ENCODE data around the gene RALGPS1.

Gene RALGPS1

DNA sequence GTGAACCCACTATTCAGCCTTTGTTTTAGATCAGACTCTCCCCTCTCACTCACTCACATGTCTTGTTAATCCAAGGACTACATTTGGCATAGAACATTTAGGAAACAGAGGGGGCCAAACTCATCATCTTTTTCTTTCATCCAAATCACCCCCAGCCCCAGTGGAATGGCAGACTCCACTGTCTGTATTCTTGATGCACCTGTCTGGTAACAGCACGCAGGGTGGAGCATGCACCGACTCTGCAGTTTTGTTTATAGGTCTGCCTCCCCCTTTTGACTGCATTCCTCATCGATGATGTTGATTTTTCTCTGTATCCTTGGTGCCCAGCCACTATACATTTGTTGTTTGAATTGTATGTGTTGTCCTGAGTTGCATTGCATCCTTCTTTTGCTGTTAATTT lies 141.9 kb downstream of the RALGPS1 start:
- no peak overlapping the region for H3K4me3 ChIP-seq (ENCODE audit: low read length in 2 of 2)
- no peak overlapping the region for H3K27ac ChIP-seq (ENCODE audit: low read depth in 2 of 2, low read length in 2 of 2)
- peaks cover 0 to 14% of the 10 kb centered on the region in 2 donors for H3K4me1 ChIP-seq (ENCODE audit: control insufficient read depth in 2 of 2, insufficient read depth in 2 of 2, low read length in 2 of 2)
- no peaks in the 10 kb centered on the region for H3K9me3 ChIP-seq (ENCODE audit: control insufficient read depth in 2 of 2, low read length in 2 of 2)
- no peak overlapping the region for H3K9ac ChIP-seq (ENCODE audit: low read depth in 1 of 2, low read length in 2 of 2)
- peaks cover 3 to 16% of the 10 kb centered on the region in 2 donors for H3K36me3 ChIP-seq (ENCODE audit: control insufficient read depth in 2 of 2, insufficient read depth in 2 of 2, low read length in 2 of 2)
- no peaks in the 10 kb centered on the region for H3K27me3 ChIP-seq (ENCODE audit: control insufficient read depth in 2 of 2, insufficient read depth in 2 of 2, low read length in 2 of 2)

DNA sequence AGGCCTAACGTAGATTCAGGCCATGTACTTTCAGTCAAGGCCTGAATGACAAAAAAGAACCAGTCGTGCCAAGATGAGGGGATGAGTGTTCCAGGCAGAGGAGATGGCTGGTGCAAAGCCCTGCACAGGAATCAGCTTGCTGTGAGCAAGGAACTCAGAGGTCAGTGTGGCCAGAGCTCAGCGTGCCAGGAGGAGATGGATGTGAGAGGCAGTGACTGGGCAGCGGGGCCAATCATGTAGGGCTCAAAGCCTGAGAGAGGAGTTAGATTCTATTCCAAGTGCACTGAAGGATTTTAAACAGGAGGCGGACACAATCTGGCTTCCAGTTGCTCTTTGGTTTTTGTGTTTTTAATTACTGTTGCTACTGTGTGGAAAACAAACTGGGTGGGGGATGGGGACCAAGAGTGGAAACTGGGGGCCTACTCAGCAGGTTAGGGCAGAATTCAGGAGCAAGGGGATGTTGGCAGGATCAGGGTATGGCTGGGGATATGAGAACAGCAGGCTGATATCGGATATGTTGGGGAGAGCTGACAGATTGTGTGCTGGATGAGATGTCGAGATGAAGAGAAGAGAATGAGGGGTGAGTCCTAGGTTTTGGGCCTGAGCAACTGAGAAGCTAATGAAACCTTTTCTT lies 143.5 kb downstream of the RALGPS1 start:
- Histone ChIP-seq H3K9ac (ENCODE audit: low read depth in 1 of 2, low read length in 2 of 2) (no peak overlapping the region), H3K4me1 (ENCODE audit: control insufficient read depth in 2 of 2, insufficient read depth in 2 of 2, low read length in 2 of 2) (peaks cover 0 to 14% of the 10 kb centered on the region in 2 donors), H3K9me3 (ENCODE audit: control insufficient read depth in 2 of 2, low read length in 2 of 2) (no peaks in the 10 kb centered on the region), H3K4me3 (ENCODE audit: low read length in 2 of 2) (no peak overlapping the region), H3K36me3 (ENCODE audit: control insufficient read depth in 2 of 2, insufficient read depth in 2 of 2, low read length in 2 of 2) (peaks cover 3 to 14% of the 10 kb centered on the region in 2 donors), H3K27me3 (ENCODE audit: control insufficient read depth in 2 of 2, insufficient read depth in 2 of 2, low read length in 2 of 2) (no peaks in the 10 kb centered on the region), H3K27ac (ENCODE audit: low read depth in 2 of 2, low read length in 2 of 2) (no peak overlapping the region)

DNA sequence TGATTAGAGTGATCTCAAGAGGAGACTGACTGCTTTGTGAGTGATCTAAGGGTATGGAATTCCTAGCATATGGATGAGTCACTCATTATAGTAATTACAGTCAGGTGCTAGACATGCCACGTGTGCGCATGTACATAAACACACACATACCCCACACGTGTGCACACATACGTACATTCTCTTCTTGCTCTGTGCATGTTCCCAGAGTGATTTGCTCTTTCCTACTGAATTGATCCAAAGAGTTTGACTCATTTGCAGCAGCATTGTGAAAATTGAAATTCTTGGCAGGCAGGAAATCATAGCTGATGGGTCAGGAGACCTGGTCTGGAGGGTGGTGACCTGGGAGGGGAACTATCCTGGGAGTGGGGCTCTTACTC lies 144.1 kb downstream of the RALGPS1 start:
- H3K27me3 ChIP-seq (ENCODE audit: control insufficient read depth in 2 of 2, insufficient read depth in 2 of 2, low read length in 2 of 2) = no peaks in the 10 kb centered on the region
- H3K36me3 ChIP-seq (ENCODE audit: control insufficient read depth in 2 of 2, insufficient read depth in 2 of 2, low read length in 2 of 2) = peaks cover 3 to 14% of the 10 kb centered on the region in 2 donors
- peaks cover 0 to 14% of the 10 kb centered on the region in 2 donors for H3K4me1 ChIP-seq (ENCODE audit: control insufficient read depth in 2 of 2, insufficient read depth in 2 of 2, low read length in 2 of 2)
- no peak overlapping the region for H3K4me3 ChIP-seq (ENCODE audit: low read length in 2 of 2)
- no peaks in the 10 kb centered on the region for H3K9me3 ChIP-seq (ENCODE audit: control insufficient read depth in 2 of 2, low read length in 2 of 2)
- no peak overlapping the region for H3K9ac ChIP-seq (ENCODE audit: low read depth in 1 of 2, low read length in 2 of 2)
- no peak overlapping the region for H3K27ac ChIP-seq (ENCODE audit: low read depth in 2 of 2, low read length in 2 of 2)

DNA sequence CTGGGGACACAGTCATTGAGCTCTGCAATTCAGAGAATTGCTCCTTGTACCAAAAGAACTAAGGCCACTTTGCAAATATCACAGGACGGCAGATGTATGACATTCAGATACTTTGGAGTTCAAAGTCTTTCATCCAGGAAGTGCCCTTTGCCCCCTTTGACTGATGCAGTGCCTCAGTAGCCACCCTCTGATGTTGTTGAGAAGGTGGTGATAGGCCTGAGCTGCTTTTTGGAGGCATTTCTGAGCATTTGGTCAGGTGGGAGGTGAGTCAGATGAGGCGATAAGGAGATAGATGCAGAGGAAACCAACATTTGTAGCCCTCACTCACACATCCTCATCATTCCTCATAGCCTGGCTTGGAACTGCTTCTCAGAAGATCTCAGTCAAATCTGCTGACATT lies 144.4 kb downstream of the RALGPS1 start:
- Histone ChIP-seq H3K4me1 (ENCODE audit: control insufficient read depth in 2 of 2, insufficient read depth in 2 of 2, low read length in 2 of 2) (peaks cover 0 to 14% of the 10 kb centered on the region in 2 donors), H3K27ac (ENCODE audit: low read depth in 2 of 2, low read length in 2 of 2) (no peak overlapping the region)

DNA sequence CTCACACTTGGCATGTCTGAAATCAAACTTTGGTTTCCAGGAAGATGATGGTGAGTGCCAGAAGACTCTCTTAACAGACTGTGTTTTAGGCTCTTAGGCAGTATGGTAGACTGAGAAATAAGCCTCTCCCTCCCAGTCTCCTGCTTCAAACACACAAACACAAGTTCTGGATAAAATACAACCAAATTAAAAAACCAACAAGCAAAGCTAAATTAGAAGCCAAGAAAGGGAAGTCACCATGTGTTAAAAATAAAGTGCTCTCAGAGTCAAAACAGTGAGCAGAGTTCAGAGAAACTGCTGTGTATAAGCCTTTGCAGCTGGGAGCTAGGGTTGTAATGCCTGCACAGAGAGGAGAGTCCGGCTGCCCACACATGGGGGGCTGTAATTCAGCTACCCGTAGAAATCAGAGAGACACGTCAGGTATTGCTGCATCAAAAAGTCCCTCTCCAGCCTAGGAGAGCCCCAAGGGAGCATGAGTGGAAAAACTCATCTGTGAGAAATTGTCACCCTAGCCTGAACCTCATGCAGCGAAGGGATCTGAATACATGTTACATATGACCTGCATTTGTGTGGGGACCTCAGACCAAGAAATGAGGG lies 145.3 kb downstream of the RALGPS1 start:
- Histone ChIP-seq H3K9me3 (ENCODE audit: control insufficient read depth in 2 of 2, low read length in 2 of 2) (no peaks in the 10 kb centered on the region), H3K36me3 (ENCODE audit: control insufficient read depth in 2 of 2, insufficient read depth in 2 of 2, low read length in 2 of 2) (peaks cover 0 to 14% of the 10 kb centered on the region in 2 donors), H3K9ac (ENCODE audit: low read depth in 1 of 2, low read length in 2 of 2) (no peak overlapping the region), H3K4me1 (ENCODE audit: control insufficient read depth in 2 of 2, insufficient read depth in 2 of 2, low read length in 2 of 2) (peaks cover 0 to 14% of the 10 kb centered on the region in 2 donors), H3K27ac (ENCODE audit: low read depth in 2 of 2, low read length in 2 of 2) (no peak overlapping the region), H3K4me3 (ENCODE audit: low read length in 2 of 2) (no peak overlapping the region), H3K27me3 (ENCODE audit: control insufficient read depth in 2 of 2, insufficient read depth in 2 of 2, low read length in 2 of 2) (no peaks in the 10 kb centered on the region)

More for the DNA sequence above, 144.4 kb downstream of the RALGPS1 start:
- no peak overlapping the region for H3K4me3 ChIP-seq (ENCODE audit: low read length in 2 of 2)
- H3K27me3 ChIP-seq (ENCODE audit: control insufficient read depth in 2 of 2, insufficient read depth in 2 of 2, low read length in 2 of 2) = no peaks in the 10 kb centered on the region
- H3K9ac ChIP-seq (ENCODE audit: low read depth in 1 of 2, low read length in 2 of 2) = no peak overlapping the region
- no peaks in the 10 kb centered on the region for H3K9me3 ChIP-seq (ENCODE audit: control insufficient read depth in 2 of 2, low read length in 2 of 2)
- H3K36me3 ChIP-seq (ENCODE audit: control insufficient read depth in 2 of 2, insufficient read depth in 2 of 2, low read length in 2 of 2) = peaks cover 0 to 14% of the 10 kb centered on the region in 2 donors

DNA sequence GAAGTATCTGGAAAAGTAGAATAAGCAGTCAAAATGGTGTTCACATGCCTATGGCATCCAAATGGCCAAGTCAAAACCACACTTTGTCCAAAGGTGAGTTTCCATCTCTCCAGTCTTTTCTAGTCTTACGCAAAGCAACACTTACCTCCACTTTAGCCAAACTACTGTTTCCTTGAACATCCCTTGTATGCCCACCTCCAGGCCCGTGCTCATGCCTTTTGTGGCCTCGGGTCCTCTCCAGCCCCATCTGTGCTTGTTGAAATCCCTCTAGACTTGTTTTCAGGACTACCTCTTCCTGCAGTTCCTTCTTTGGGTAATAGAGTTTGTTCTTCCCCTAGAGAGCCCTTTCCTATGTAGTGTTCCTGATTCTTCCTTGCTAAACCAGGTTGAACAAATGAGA lies 146.8 kb downstream of the RALGPS1 start:
- H3K9ac ChIP-seq (ENCODE audit: low read depth in 1 of 2, low read length in 2 of 2) = no peak overlapping the region
- H3K9me3 ChIP-seq (ENCODE audit: control insufficient read depth in 2 of 2, low read length in 2 of 2) = no peaks in the 10 kb centered on the region
- no peaks in the 10 kb centered on the region for H3K27me3 ChIP-seq (ENCODE audit: control insufficient read depth in 2 of 2, insufficient read depth in 2 of 2, low read length in 2 of 2)
- no peak overlapping the region for H3K4me3 ChIP-seq (ENCODE audit: low read length in 2 of 2)
- no peak overlapping the region for H3K27ac ChIP-seq (ENCODE audit: low read depth in 2 of 2, low read length in 2 of 2)
- peaks cover 0 to 12% of the 10 kb centered on the region in 2 donors for H3K36me3 ChIP-seq (ENCODE audit: control insufficient read depth in 2 of 2, insufficient read depth in 2 of 2, low read length in 2 of 2)
- peaks cover 0 to 14% of the 10 kb centered on the region in 2 donors for H3K4me1 ChIP-seq (ENCODE audit: control insufficient read depth in 2 of 2, insufficient read depth in 2 of 2, low read length in 2 of 2)

DNA sequence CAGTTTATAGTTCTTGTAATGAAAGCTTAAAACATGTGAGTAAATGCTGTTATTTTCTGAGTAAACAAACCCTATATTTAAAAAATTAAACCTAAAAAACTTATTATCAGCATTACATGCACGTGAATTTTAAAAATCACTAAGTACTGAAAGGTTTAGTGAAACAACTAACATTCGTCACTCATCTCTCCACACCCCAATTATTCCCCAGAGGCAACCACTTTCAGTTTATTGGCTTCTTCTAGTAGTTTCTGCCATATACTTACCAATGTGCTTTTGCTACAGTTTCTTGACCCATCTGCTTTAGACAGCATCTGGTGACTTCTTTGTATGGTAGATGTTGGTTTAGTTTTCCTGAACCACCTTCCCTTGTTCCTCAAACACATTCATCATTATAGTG lies 149.8 kb downstream of the RALGPS1 start:
- Histone ChIP-seq H3K9ac (ENCODE audit: low read depth in 1 of 2, low read length in 2 of 2) (no peak overlapping the region), H3K27me3 (ENCODE audit: control insufficient read depth in 2 of 2, insufficient read depth in 2 of 2, low read length in 2 of 2) (no peaks in the 10 kb centered on the region), H3K36me3 (ENCODE audit: control insufficient read depth in 2 of 2, insufficient read depth in 2 of 2, low read length in 2 of 2) (peaks cover 0 to 8% of the 10 kb centered on the region in 2 donors), H3K9me3 (ENCODE audit: control insufficient read depth in 2 of 2, low read length in 2 of 2) (no peaks in the 10 kb centered on the region), H3K4me3 (ENCODE audit: low read length in 2 of 2) (no peak overlapping the region), H3K27ac (ENCODE audit: low read depth in 2 of 2, low read length in 2 of 2) (no peak overlapping the region), H3K4me1 (ENCODE audit: control insufficient read depth in 2 of 2, insufficient read depth in 2 of 2, low read length in 2 of 2) (no peaks in the 10 kb centered on the region)

DNA sequence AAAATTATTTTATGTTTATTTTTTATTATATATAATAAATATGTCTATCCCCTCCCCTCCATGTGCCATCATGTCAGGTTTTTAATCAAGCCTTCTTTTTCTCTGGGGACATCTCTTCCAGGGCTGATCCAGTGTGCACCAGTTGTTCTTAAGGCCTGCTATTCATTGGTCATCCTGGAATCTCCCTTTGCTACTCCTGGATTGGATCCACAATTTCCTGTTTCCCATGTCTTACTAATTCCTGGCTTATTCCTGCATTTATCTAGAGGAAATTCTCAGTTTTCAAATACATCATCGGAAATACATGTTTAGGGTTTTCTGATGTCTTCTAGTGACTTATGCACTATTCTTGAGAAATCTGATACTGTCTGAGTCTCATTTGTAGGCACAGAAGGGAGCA lies 151.0 kb downstream of the RALGPS1 start:
- Histone ChIP-seq H3K27ac (ENCODE audit: low read depth in 2 of 2, low read length in 2 of 2) (no peak overlapping the region), H3K4me1 (ENCODE audit: control insufficient read depth in 2 of 2, insufficient read depth in 2 of 2, low read length in 2 of 2) (no peaks in the 10 kb centered on the region)

DNA sequence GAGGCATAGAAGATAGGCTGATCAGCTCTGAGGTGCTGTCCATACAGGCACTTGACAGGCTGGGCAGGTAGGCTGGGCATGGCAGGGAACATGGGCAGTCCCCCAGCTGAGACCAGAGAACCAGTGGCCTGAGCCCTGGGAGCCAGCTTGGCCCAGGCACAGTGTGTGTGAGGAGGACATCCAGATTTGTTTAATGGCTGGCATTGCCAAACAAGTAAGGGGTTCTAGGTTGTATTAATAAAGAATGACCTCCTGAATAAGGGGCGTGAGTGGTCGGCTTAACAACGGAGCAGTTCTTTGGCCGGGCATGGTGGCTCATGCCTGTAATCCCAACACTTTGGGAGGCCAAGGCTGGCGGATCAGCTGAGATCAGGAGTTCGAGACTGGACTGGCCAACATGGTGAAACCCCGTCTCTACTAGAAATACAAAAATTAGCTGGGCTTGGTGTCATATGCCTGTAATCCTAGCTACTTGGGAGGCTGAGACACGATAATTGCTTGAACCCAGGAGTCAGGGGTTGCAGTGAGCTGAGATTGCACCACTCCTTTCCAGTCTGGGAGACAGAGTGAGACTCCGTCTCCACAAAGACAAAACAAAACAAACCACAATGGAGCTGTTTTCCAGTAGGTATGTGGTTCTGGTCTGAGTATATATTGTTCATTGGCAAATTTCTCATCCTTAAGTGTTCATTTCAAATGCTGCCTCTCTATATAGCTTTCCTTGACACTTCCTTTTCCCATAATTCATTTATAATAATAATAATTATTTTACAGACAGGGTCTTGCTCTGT lies 151.7 kb downstream of the RALGPS1 start:
- no peak overlapping the region for H3K9ac ChIP-seq (ENCODE audit: low read depth in 1 of 2, low read length in 2 of 2)
- H3K27me3 ChIP-seq (ENCODE audit: control insufficient read depth in 2 of 2, insufficient read depth in 2 of 2, low read length in 2 of 2) = no peaks in the 10 kb centered on the region
- H3K27ac ChIP-seq (ENCODE audit: low read depth in 2 of 2, low read length in 2 of 2) = no peak overlapping the region
- no peaks in the 10 kb centered on the region for H3K9me3 ChIP-seq (ENCODE audit: control insufficient read depth in 2 of 2, low read length in 2 of 2)
- peaks cover 3 to 17% of the 10 kb centered on the region in 2 donors for H3K36me3 ChIP-seq (ENCODE audit: control insufficient read depth in 2 of 2, insufficient read depth in 2 of 2, low read length in 2 of 2)
- H3K4me1 ChIP-seq (ENCODE audit: control insufficient read depth in 2 of 2, insufficient read depth in 2 of 2, low read length in 2 of 2) = no peaks in the 10 kb centered on the region
- H3K4me3 ChIP-seq (ENCODE audit: low read length in 2 of 2) = no peak overlapping the region

More for the DNA sequence above, 151.0 kb downstream of the RALGPS1 start:
- Histone ChIP-seq H3K9me3 (ENCODE audit: control insufficient read depth in 2 of 2, low read length in 2 of 2) (no peaks in the 10 kb centered on the region), H3K9ac (ENCODE audit: low read depth in 1 of 2, low read length in 2 of 2) (no peak overlapping the region), H3K4me3 (ENCODE audit: low read length in 2 of 2) (no peak overlapping the region), H3K27me3 (ENCODE audit: control insufficient read depth in 2 of 2, insufficient read depth in 2 of 2, low read length in 2 of 2) (no peaks in the 10 kb centered on the region), H3K36me3 (ENCODE audit: control insufficient read depth in 2 of 2, insufficient read depth in 2 of 2, low read length in 2 of 2) (peaks cover 3 to 17% of the 10 kb centered on the region in 2 donors)

DNA sequence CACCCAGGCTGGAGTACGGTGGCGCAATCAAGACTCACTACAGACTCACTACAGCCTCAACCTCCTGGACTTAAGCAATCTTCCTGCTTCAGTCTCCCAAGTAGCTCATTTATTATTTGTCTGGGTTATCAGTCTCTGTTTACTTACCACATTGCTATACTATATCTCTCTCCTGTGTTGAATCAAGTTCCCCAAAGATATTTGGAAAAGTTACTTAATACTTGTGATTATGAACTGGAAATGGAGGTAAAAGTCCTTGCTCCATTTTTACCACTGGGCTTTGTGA lies 152.2 kb downstream of the RALGPS1 start:
- Histone ChIP-seq H3K4me1 (ENCODE audit: control insufficient read depth in 2 of 2, insufficient read depth in 2 of 2, low read length in 2 of 2) (no peaks in the 10 kb centered on the region), H3K4me3 (ENCODE audit: low read length in 2 of 2) (no peak overlapping the region), H3K9ac (ENCODE audit: low read depth in 1 of 2, low read length in 2 of 2) (no peak overlapping the region), H3K27ac (ENCODE audit: low read depth in 2 of 2, low read length in 2 of 2) (no peak overlapping the region), H3K36me3 (ENCODE audit: control insufficient read depth in 2 of 2, insufficient read depth in 2 of 2, low read length in 2 of 2) (peaks cover 5 to 17% of the 10 kb centered on the region in 2 donors), H3K27me3 (ENCODE audit: control insufficient read depth in 2 of 2, insufficient read depth in 2 of 2, low read length in 2 of 2) (no peaks in the 10 kb centered on the region), H3K9me3 (ENCODE audit: control insufficient read depth in 2 of 2, low read length in 2 of 2) (no peaks in the 10 kb centered on the region)

Measured in mucosa of rectum (tissue), 2 donors.